Osteoblast (primary cell): Measurements from ENCODE around the gene ZNF598. TPM values are rescaled to one million over a fixed set of nuclear protein-coding genes. Genes with fewer than 3 reads are reported as not detected.

Experiments
- DNase-seq: peaks from one replicate; pipeline ENCODE4 v3.0.0; 2011; ENCODE audit warnings: low spot score, mixed read lengths; ENCODE audit not compliant: insufficient read length; ENCODE audit errors: missing footprints
- H2AFZ ChIP-seq: 2 replicates; pipeline ENCODE4 v1.6.0; 2011; ENCODE audit warnings: mild to moderate bottlenecking, low read length
- H3K27ac ChIP-seq: 2 replicates; pipeline ENCODE4 v1.5.1; 2011; ENCODE audit warnings: mild to moderate bottlenecking, low read depth, low read length, moderate library complexity
- H3K27me3 ChIP-seq: 2 replicates; pipeline ENCODE4 v1.6.0; 2012; ENCODE audit warnings: mild to moderate bottlenecking, control low read depth, inconsistent platforms, low read length, moderate library complexity; ENCODE audit not compliant: insufficient read depth
- H3K36me3 ChIP-seq: 2 replicates; pipeline ENCODE4 v1.5.1; 2011; ENCODE audit warnings: mild to moderate bottlenecking, low read length, control low read depth, moderate library complexity; ENCODE audit not compliant: insufficient read depth
- H3K4me1 ChIP-seq: 2 replicates; pipeline ENCODE4 v1.5.1; 2011; ENCODE audit warnings: mild to moderate bottlenecking, low read length, control low read depth, moderate library complexity; ENCODE audit not compliant: insufficient read depth
- H3K4me2 ChIP-seq: 2 replicates; pipeline ENCODE4 v1.6.0; 2011; ENCODE audit warnings: mild to moderate bottlenecking, low read length; ENCODE audit not compliant: insufficient read depth
- H3K4me3 ChIP-seq: fragments of 200-600 bp; sonication (generic); 3 replicates; pipeline ENCODE4 v1.5.1; 2012; ENCODE audit warnings: mild to moderate bottlenecking, low read length, inconsistent platforms; ENCODE audit not compliant: insufficient read depth
- H3K79me2 ChIP-seq: 2 replicates; pipeline ENCODE4 v1.6.0; 2012; ENCODE audit warnings: mild to moderate bottlenecking, low read length, control low read depth, inconsistent platforms; ENCODE audit not compliant: insufficient read depth
- H3K9me3 ChIP-seq: 2 replicates; pipeline ENCODE4 v1.5.1; 2011; ENCODE audit warnings: low read depth, low read length, control low read depth
- H4K20me1 ChIP-seq: 2 replicates; pipeline ENCODE4 v1.6.0; 2012; ENCODE audit warnings: mild to moderate bottlenecking, low read length, control low read depth; ENCODE audit not compliant: insufficient read depth
- total RNA-seq: library from RNA; depleted of rRNA; stranded (reverse); fragments of >200 nt; gene quantifications from 2 replicates; pipeline ENCODE4 v1.2.3, GENCODE V29; 2012
- TF ChIP-seq, protein P1 (sequence below): IDR thresholded peaks from 2 replicates; pipeline ENCODE4 v1.5.1; 2011; ENCODE audit warnings: mild to moderate bottlenecking, low read depth, low read length, moderate library complexity; ENCODE audit errors: extremely low read depth

ZNF598 gene
- total RNA-seq, 1 donor = 21.0 TPM

- Histone ChIP-seq H4K20me1 (peaks cover 20% of the 10 kb centered on the region), H2AFZ (no peak overlapping the region)
- TF ChIP-seq, protein P1, sequence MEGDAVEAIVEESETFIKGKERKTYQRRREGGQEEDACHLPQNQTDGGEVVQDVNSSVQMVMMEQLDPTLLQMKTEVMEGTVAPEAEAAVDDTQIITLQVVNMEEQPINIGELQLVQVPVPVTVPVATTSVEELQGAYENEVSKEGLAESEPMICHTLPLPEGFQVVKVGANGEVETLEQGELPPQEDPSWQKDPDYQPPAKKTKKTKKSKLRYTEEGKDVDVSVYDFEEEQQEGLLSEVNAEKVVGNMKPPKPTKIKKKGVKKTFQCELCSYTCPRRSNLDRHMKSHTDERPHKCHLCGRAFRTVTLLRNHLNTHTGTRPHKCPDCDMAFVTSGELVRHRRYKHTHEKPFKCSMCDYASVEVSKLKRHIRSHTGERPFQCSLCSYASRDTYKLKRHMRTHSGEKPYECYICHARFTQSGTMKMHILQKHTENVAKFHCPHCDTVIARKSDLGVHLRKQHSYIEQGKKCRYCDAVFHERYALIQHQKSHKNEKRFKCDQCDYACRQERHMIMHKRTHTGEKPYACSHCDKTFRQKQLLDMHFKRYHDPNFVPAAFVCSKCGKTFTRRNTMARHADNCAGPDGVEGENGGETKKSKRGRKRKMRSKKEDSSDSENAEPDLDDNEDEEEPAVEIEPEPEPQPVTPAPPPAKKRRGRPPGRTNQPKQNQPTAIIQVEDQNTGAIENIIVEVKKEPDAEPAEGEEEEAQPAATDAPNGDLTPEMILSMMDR = no peak
Observed at GRCh38 chr16:1979271-1980029, 30.2 kb downstream of the ZNF598 start.

DNA sequence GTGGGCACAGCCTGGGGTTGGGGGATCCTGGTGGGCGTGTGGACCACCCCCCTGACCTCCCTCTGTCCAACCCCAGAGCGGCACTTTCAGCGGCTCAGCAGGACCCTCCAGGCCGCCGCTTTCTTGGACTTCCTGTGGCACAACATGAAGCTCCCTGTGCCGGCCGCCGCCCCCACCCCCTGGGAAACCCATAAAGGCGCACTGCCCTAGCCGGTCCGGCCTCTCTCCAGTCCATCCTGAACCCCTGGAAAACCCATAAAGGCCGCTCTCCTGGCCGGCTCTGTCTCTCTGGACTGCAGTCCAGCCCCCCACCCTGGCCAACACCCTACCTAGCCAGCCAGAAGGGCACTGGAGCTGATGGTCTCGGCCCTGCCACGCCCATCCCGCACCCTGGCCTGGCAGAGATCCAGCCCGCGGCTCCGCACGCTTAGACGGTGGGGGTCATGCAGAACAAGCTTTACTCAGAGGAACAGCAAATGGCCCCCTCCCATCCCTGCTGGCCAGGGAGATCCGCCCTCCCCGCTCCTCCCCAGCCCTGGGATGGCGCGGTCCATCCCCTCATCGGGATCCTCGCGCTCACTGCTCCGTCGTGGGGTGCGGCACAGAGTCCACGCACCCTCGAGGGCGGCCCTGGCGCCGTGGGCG lies 31.0 kb downstream of the ZNF598 start:
- Histone ChIP-seq H4K20me1 (peaks cover 20% of the 10 kb centered on the region), H3K4me1 (no peaks in the 10 kb centered on the region), H2AFZ (no peak overlapping the region), H3K4me3 (no peak overlapping the region), H3K79me2 (peaks cover 8% of the 10 kb centered on the region), H3K4me2 (no peak overlapping the region), H3K27me3 (peaks cover 39% of the 10 kb centered on the region), H3K36me3 (peaks cover 26% of the 10 kb centered on the region), H3K27ac (no peak overlapping the region), H3K9me3 (no peaks in the 10 kb centered on the region)
- TF ChIP-seq, protein P1 = no peak
- no peak for DNase-seq

More at GRCh38 chr16:1979271-1980029, 30.2 kb downstream of the ZNF598 start:
- Histone ChIP-seq H3K4me3 (no peak overlapping the region), H3K4me1 (no peaks in the 10 kb centered on the region), H3K36me3 (peaks cover 24% of the 10 kb centered on the region), H3K4me2 (no peak overlapping the region), H3K27ac (no peak overlapping the region), H3K79me2 (no peaks in the 10 kb centered on the region), H3K27me3 (peaks cover 39% of the 10 kb centered on the region), H3K9me3 (no peaks in the 10 kb centered on the region)
- DNase-seq = peak; percentile 85

DNA sequence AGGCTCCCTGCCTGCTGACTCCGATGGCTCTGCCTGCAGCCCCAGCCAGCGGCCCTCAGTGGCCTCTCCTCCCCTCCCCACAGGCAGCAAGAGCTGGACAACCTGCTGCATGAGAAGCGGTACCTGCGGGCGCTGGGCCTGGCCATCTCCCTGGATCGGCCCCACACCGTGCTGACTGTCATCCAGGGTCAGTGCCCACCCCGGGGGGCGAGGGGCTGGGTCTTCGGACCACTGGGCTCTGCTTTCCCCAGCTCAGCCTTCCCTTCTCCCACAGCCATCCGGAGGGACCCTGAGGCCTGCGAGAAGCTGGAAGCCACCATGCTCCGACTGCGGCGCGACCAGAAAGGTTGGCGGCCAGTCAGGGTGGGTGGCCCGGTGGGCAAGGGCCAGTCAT lies 31.7 kb downstream of the ZNF598 start:
- no peak overlapping the region for H3K4me3 ChIP-seq
- TF ChIP-seq, protein P1 = no peak
- no peak overlapping the region for H2AFZ ChIP-seq
- peaks cover 13% of the 10 kb centered on the region for H3K79me2 ChIP-seq
- H3K27ac ChIP-seq = no peak overlapping the region
- peaks cover 1% of the 10 kb centered on the region for H3K4me1 ChIP-seq
- peaks cover 26% of the 10 kb centered on the region for H3K36me3 ChIP-seq
- H3K27me3 ChIP-seq = peaks cover 36% of the 10 kb centered on the region
- peaks cover 20% of the 10 kb centered on the region for H4K20me1 ChIP-seq
- DNase-seq = no peak
- no peak overlapping the region for H3K4me2 ChIP-seq
- no peaks in the 10 kb centered on the region for H3K9me3 ChIP-seq
